BLaER1 (cell line): Measurements from ENCODE around the gene NRGN.

Experiments
- H3K27ac ChIP-seq: shearing (Covaris generic); formaldehyde crosslinking; 2 replicates; pipeline ENCODE4 v1.8.1; 2022
- H3K27me3 ChIP-seq: shearing (Covaris generic); formaldehyde crosslinking; 2 replicates; pipeline ENCODE4 v1.8.1; 2022
- H3K36me3 ChIP-seq: shearing (Covaris generic); formaldehyde crosslinking; 2 replicates; pipeline ENCODE4 v1.8.1; 2022
- H3K4me1 ChIP-seq: shearing (Covaris generic); formaldehyde crosslinking; 2 replicates; pipeline ENCODE4 v1.8.1; 2022
- H3K4me2 ChIP-seq: shearing (Covaris generic); formaldehyde crosslinking; 2 replicates; pipeline ENCODE4 v1.8.1; 2022
- H3K4me3 ChIP-seq: shearing (Covaris generic); formaldehyde crosslinking; 2 replicates; pipeline ENCODE4 v1.8.1; 2022
- H3K9ac ChIP-seq: shearing (Covaris generic); formaldehyde crosslinking; 2 replicates; pipeline ENCODE4 v1.8.1; 2022
- H3K9me3 ChIP-seq: shearing (Covaris generic); formaldehyde crosslinking; 2 replicates; pipeline ENCODE4 v1.8.1; 2022
- H4K20me1 ChIP-seq: shearing (Covaris generic); formaldehyde crosslinking; 2 replicates; pipeline ENCODE4 v1.8.1; 2022
- Cebpa-rat ChIP-seq: shearing (Covaris generic); IDR thresholded peaks from 2 replicates; pipeline ENCODE4 v1.8.1; 2022

Gene NRGN

GRCh38 chr11:124748100-124748418 lies 8.3 kb downstream of the NRGN start:
- peaks cover 9% of the 10 kb centered on the region; the same call in 1 of the 2 replicates for H4K20me1 ChIP-seq
- H3K4me3 ChIP-seq = no peak overlapping the region
- H3K27ac ChIP-seq = no peak overlapping the region
- no peak overlapping the region for H3K9ac ChIP-seq
- H3K27me3 ChIP-seq = no peaks in the 10 kb centered on the region
- no peak for TF ChIP-seq Cebpa-rat
- peaks cover 40% of the 10 kb centered on the region for H3K4me1 ChIP-seq
- H3K9me3 ChIP-seq = no peaks in the 10 kb centered on the region
- peaks cover 1% of the 10 kb centered on the region; the same call in 1 of the 2 replicates for H3K36me3 ChIP-seq
- no peak overlapping the region; the same call in 1 of the 2 replicates for H3K4me2 ChIP-seq

- TF ChIP-seq Cebpa-rat = no peak
- Histone ChIP-seq H3K4me2 (no peak overlapping the region; the same call in 1 of the 2 replicates), H3K9me3 (no peaks in the 10 kb centered on the region), H3K27me3 (no peaks in the 10 kb centered on the region), H3K4me1 (peaks cover 45% of the 10 kb centered on the region), H3K36me3 (peaks cover 8% of the 10 kb centered on the region; the same call in 1 of the 2 replicates), H3K9ac (no peak overlapping the region), H3K27ac (no peak overlapping the region), H4K20me1 (peaks cover 7% of the 10 kb centered on the region; the same call in 1 of the 2 replicates), H3K4me3 (no peak overlapping the region)
These were observed 9.0 kb downstream of the NRGN start for GRCh38 chr11:124748481-124749343.

GRCh38 chr11:124749912-124750311 lies 10.2 kb downstream of the NRGN start:
- Histone ChIP-seq H3K4me1 (peaks cover 45% of the 10 kb centered on the region), H3K27me3 (no peaks in the 10 kb centered on the region), H3K27ac (no peak overlapping the region)

GRCh38 chr11:124751391-124751740 lies 11.6 kb downstream of the NRGN start:
- no peak overlapping the region for H3K4me2 ChIP-seq
- H3K9ac ChIP-seq = no peak overlapping the region
- H3K27me3 ChIP-seq = no peaks in the 10 kb centered on the region
- peaks cover 24% of the 10 kb centered on the region for H4K20me1 ChIP-seq
- peaks cover 39% of the 10 kb centered on the region for H3K4me1 ChIP-seq
- peaks cover 28% of the 10 kb centered on the region for H3K36me3 ChIP-seq
- H3K9me3 ChIP-seq = no peaks in the 10 kb centered on the region
- H3K27ac ChIP-seq = no peak overlapping the region
- TF ChIP-seq Cebpa-rat = no peak
- no peak overlapping the region for H3K4me3 ChIP-seq

More at GRCh38 chr11:124749912-124750311, 10.2 kb downstream of the NRGN start:
- H3K4me3 ChIP-seq = no peak overlapping the region
- no peaks in the 10 kb centered on the region for H3K9me3 ChIP-seq
- TF ChIP-seq Cebpa-rat = no peak
- no peak overlapping the region for H3K4me2 ChIP-seq
- peaks cover 20% of the 10 kb centered on the region for H3K36me3 ChIP-seq
- H4K20me1 ChIP-seq = peaks cover 16% of the 10 kb centered on the region
- no peak overlapping the region for H3K9ac ChIP-seq

GRCh38 chr11:124751741-124752470 lies 12.2 kb downstream of the NRGN start, which contains the start of gene VSIG2:
Gene VSIG2, minus strand, starts transcription at chr11:124752255. Its CDS starts 118 bp downstream, at chr11:124752137.
- no peak within 1 kb of the TSS for H3K4me3 ChIP-seq
- peaks cover 43% of the 10 kb centered on the region for H3K4me1 ChIP-seq
- H3K36me3 ChIP-seq = peaks cover 29% of the 10 kb centered on the region
- no peak within 1 kb of the TSS for H3K27ac ChIP-seq
- no peak within 1 kb of the TSS for H3K9ac ChIP-seq
- peaks cover 29% of the 10 kb centered on the region for H4K20me1 ChIP-seq
- no peaks in the 10 kb centered on the region for H3K9me3 ChIP-seq
- H3K4me2 ChIP-seq = peak within 1 kb of the TSS; percentile 46
- TF ChIP-seq Cebpa-rat = no peak
- H3K27me3 ChIP-seq = no peaks in the 10 kb centered on the region

- peaks cover 42% of the 10 kb centered on the region for H3K4me1 ChIP-seq
- peak overlapping the region; percentile 46 for H3K4me2 ChIP-seq
- no peak overlapping the region for H3K9ac ChIP-seq
- no peaks in the 10 kb centered on the region for H3K27me3 ChIP-seq
- no peak overlapping the region for H3K27ac ChIP-seq
- TF ChIP-seq Cebpa-rat = no peak
- peaks cover 36% of the 10 kb centered on the region for H4K20me1 ChIP-seq
- H3K36me3 ChIP-seq = peaks cover 29% of the 10 kb centered on the region
- no peaks in the 10 kb centered on the region for H3K9me3 ChIP-seq
- no peak overlapping the region for H3K4me3 ChIP-seq
These were observed 12.8 kb downstream of the NRGN start for GRCh38 chr11:124752471-124753102.

- Histone ChIP-seq H3K9ac (no peak overlapping the region), H3K36me3 (peaks cover 29% of the 10 kb centered on the region)
These were observed 13.5 kb downstream of the NRGN start for GRCh38 chr11:124753205-124753604.

GRCh38 chr11:124753624-124754023 lies 13.9 kb downstream of the NRGN start:
- H3K4me2 ChIP-seq = 0 out of 2 replicates have a peak overlapping the region, but pooled peaks have one; percentile 46
- no peak overlapping the region for H3K4me3 ChIP-seq
- TF ChIP-seq Cebpa-rat = no peak
- H4K20me1 ChIP-seq = peaks cover 42% of the 10 kb centered on the region
- H3K4me1 ChIP-seq = peaks cover 42% of the 10 kb centered on the region
- H3K9me3 ChIP-seq = no peaks in the 10 kb centered on the region
- H3K27me3 ChIP-seq = no peaks in the 10 kb centered on the region
- no peak overlapping the region for H3K27ac ChIP-seq
- no peak overlapping the region for H3K9ac ChIP-seq
- H3K36me3 ChIP-seq = peaks cover 29% of the 10 kb centered on the region

More at GRCh38 chr11:124753205-124753604, 13.5 kb downstream of the NRGN start:
- H4K20me1 ChIP-seq = peaks cover 42% of the 10 kb centered on the region
- peaks cover 42% of the 10 kb centered on the region for H3K4me1 ChIP-seq
- H3K4me3 ChIP-seq = no peak overlapping the region
- no peak overlapping the region for H3K27ac ChIP-seq
- H3K27me3 ChIP-seq = no peaks in the 10 kb centered on the region
- no peaks in the 10 kb centered on the region for H3K9me3 ChIP-seq
- TF ChIP-seq Cebpa-rat = no peak
- peak overlapping the region; percentile 46; the same call in 1 of the 2 replicates for H3K4me2 ChIP-seq

GRCh38 chr11:124754309-124754708 lies 14.6 kb downstream of the NRGN start:
- Histone ChIP-seq H3K9ac (no peak overlapping the region), H3K9me3 (no peaks in the 10 kb centered on the region), H3K4me2 (no peak overlapping the region), H3K27me3 (no peaks in the 10 kb centered on the region), H3K4me1 (peaks cover 46% of the 10 kb centered on the region), H3K4me3 (no peak overlapping the region), H3K27ac (no peak overlapping the region), H4K20me1 (peaks cover 42% of the 10 kb centered on the region), H3K36me3 (peaks cover 29% of the 10 kb centered on the region)
- TF ChIP-seq Cebpa-rat = no peak
